ENCODE data around the gene ZFP90. TPM values are rescaled to one million over a fixed set of nuclear protein-coding genes. Genes with fewer than 3 reads are reported as not detected.
"Not testable (repeated sequence)": the region's sequence is repeated elsewhere in the genome, so short reads cannot be mapped to it uniquely, and the experiment has no call there.

Gene ZFP90
- total RNA-seq, 1 experiment from 2014 or later = 14.5 TPM

DNA sequence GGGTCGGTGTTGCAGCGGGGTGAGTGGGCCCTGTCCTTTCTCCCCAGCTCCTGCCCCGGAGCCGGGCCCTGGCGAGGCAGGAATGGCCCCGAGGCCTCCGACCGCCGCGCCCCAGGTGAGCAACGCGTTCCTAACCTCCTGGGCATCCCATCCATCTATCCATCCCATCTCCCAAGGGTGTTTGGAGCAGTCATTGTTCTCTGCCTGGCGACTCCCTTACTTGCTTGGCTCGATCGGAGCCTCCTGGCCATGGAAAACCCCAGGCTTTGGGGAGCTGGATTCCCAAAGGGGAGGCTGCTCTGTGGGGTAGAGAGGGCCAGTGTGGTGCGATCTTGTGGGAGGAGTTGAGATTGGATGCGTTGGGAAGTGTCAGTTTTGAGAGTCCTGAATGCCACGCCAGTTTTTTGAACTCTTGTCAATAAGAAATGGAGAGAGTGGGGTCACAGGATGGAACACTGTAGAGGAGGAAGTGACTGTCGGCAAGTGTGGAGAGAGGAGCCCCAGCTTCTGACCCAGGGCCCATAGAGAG is 684 bp downstream of the ZFP90 start:
- Histone ChIP-seq H3K27me3 (ENCODE audit: insufficient read depth, low read depth) (no peaks in the 10 kb centered on the region), H3K9me3 (ENCODE audit: insufficient read depth, low read depth) (peaks cover 4% of the 10 kb centered on the region; the same call in 1 of the 2 replicates), H3K4me3 (peak overlapping the region; percentile 79), H3K27ac (no peak overlapping the region), H4K20me1 (ENCODE audit: insufficient read depth) (no peaks in the 10 kb centered on the region), H2AFZ (no peak overlapping the region), H3F3A (ENCODE audit: insufficient read depth, low read depth) (no peaks in the 10 kb centered on the region), H3K79me2 (ENCODE audit: low read depth) (no peaks in the 10 kb centered on the region), H3K36me3 (ENCODE audit: low read depth) (0 out of 2 replicates have a peak, but pooled peaks cover 4% of the 10 kb centered on the region), H3K4me1 (replicated peaks; ENCODE audit: insufficient read depth) (no peaks in the 10 kb centered on the region), H3K4me2 (peak overlapping the region; percentile 78), H3K9me2 (ENCODE audit: insufficient read depth) (no peaks in the 10 kb centered on the region)
- intact Hi-C loops (cut with micrococcal nuclease; ENCODE audit: unreplicated experiment) = no loop called here
- TF ChIP-seq CTCF (conservative IDR thresholded peaks at IDR 0.05) (no peak), EZH2 (IDR thresholded peaks at IDR 0.05; ENCODE audit: low read depth) (no peak)
- ChIA-PET CTCF (interaction anchor here (0.7 kb wide), 1 partner anchor 10 kb away, joined by 3 read pairs; no protein-coding TSS in a partner anchor), POLR2A (ENCODE audit: unreplicated experiment) (no interaction called here)
- no peak for DNase-seq
- BruUV-seq (replicated peaks) = no TSS peak

DNA sequence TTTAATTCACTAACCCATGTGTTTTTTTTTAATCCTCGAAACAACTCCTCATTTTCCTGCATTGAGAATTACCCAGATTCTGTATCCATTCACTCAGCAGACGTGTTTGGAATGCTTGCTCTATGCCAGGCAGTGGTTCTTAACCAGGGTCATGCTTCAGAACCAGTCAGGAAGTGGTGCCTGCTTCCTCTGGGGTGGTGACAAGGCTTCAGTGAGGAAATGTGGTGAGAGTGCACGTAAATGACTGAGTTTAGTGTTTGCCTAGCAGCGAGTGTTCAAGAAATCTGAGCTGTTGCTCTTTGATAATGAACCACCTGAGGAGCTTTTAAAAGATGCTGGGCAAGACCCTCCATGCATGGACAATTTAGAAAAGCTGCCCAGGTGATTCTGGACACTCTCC is 9.9 kb downstream of the ZFP90 start:
- CTCF ChIA-PET = no interaction called here
- Histone ChIP-seq H3F3A (ENCODE audit: insufficient read depth, low read depth) (no peaks in the 10 kb centered on the region), H3K4me3 (no peak overlapping the region), H3K9me2 (ENCODE audit: insufficient read depth) (no peaks in the 10 kb centered on the region), H3K79me2 (ENCODE audit: low read depth) (no peaks in the 10 kb centered on the region), H4K20me1 (ENCODE audit: insufficient read depth) (no peaks in the 10 kb centered on the region), H3K27ac (no peak overlapping the region), H3K4me1 (replicated peaks; ENCODE audit: insufficient read depth) (no peaks in the 10 kb centered on the region), H2AFZ (no peak overlapping the region), H3K27me3 (ENCODE audit: insufficient read depth, low read depth) (no peaks in the 10 kb centered on the region), H3K9me3 (ENCODE audit: insufficient read depth, low read depth) (peaks cover 35% of the 10 kb centered on the region), H3K36me3 (ENCODE audit: low read depth) (0 out of 2 replicates have a peak, but pooled peaks cover 3% of the 10 kb centered on the region), H3K4me2 (no peak overlapping the region)
- no peak for DNase-seq
- TF ChIP-seq CTCF (conservative IDR thresholded peaks at IDR 0.05) (no peak), EZH2 (IDR thresholded peaks at IDR 0.05; ENCODE audit: low read depth) (no peak)
- no TSS peak for BruUV-seq (replicated peaks)
- intact Hi-C loops (cut with micrococcal nuclease; ENCODE audit: unreplicated experiment) = no loop called here
- POLR2A ChIA-PET (ENCODE audit: unreplicated experiment) = no interaction called here

DNA sequence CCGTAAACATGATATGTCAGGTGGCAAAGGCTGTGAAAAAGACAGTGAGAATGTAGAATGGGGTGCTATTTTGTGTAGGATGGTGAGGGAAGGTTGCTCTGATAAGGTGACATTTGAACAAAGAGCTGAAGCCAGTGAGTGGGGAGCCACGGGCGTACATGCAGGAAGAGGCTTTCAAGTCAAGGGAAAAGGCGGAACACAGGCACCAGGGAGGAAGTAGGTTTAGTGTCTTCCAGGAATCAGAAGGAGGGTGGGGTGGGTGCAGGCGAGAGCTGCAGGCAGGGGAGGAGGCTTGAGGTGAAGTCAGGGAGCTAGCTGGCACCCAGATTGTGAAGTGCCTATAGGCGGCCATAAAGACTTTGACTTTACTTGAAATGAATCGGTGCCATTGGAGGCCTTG is 14.1 kb downstream of the ZFP90 start:
- H4K20me1 ChIP-seq (ENCODE audit: insufficient read depth) = no peaks in the 10 kb centered on the region
- DNase-seq = no peak
- CTCF ChIA-PET = no interaction called here
- H2AFZ ChIP-seq = no peak overlapping the region
- POLR2A ChIA-PET (ENCODE audit: unreplicated experiment) = no interaction called here
- H3K27me3 ChIP-seq (ENCODE audit: insufficient read depth, low read depth) = no peaks in the 10 kb centered on the region
- no peaks in the 10 kb centered on the region for H3K36me3 ChIP-seq (ENCODE audit: low read depth)
- H3K4me1 ChIP-seq (replicated peaks; ENCODE audit: insufficient read depth) = no peaks in the 10 kb centered on the region
- H3K4me2 ChIP-seq = no peak overlapping the region
- no peaks in the 10 kb centered on the region for H3K79me2 ChIP-seq (ENCODE audit: low read depth)
- no peak overlapping the region for H3K27ac ChIP-seq
- TF ChIP-seq EZH2 (IDR thresholded peaks at IDR 0.05; ENCODE audit: low read depth) (no peak), CTCF (conservative IDR thresholded peaks at IDR 0.05) (no peak)
- no peaks in the 10 kb centered on the region for H3F3A ChIP-seq (ENCODE audit: insufficient read depth, low read depth)
- no peak overlapping the region for H3K4me3 ChIP-seq
- H3K9me2 ChIP-seq (ENCODE audit: insufficient read depth) = no peaks in the 10 kb centered on the region
- BruUV-seq (replicated peaks) = no TSS peak
- intact Hi-C loops (cut with micrococcal nuclease; ENCODE audit: unreplicated experiment) = no loop called here
- H3K9me3 ChIP-seq (ENCODE audit: insufficient read depth, low read depth) = peaks cover 35% of the 10 kb centered on the region

- POLR2A ChIA-PET (ENCODE audit: unreplicated experiment); H2AFZ ChIP-seq; H3K9me2 ChIP-seq (ENCODE audit: insufficient read depth); H3K4me2 ChIP-seq; intact Hi-C loops (cut with micrococcal nuclease; ENCODE audit: unreplicated experiment); BruUV-seq (replicated peaks); H4K20me1 ChIP-seq (ENCODE audit: insufficient read depth); DNase-seq; CTCF ChIA-PET; H3K4me1 ChIP-seq (replicated peaks; ENCODE audit: insufficient read depth); H3K79me2 ChIP-seq (ENCODE audit: low read depth); H3K27ac ChIP-seq; H3K4me3 ChIP-seq; H3K27me3 ChIP-seq (ENCODE audit: insufficient read depth, low read depth): not testable (repeated sequence)
- Histone ChIP-seq H3K9me3 (ENCODE audit: insufficient read depth, low read depth) (peaks cover 67% of the 10 kb centered on the region), H3F3A (ENCODE audit: insufficient read depth, low read depth) (peaks cover 14% of the 10 kb centered on the region), H3K36me3 (ENCODE audit: low read depth) (peaks cover 17% of the 10 kb centered on the region; the same call in 1 of the 2 replicates)
Measured at GRCh38 chr16:68560341-68560740, 21.2 kb downstream of the ZFP90 start.

Data from PC-9 (cell line).